H9 (cell line): ENCODE data around the gene PLEKHN1. TPM values are rescaled to one million over a fixed set of nuclear protein-coding genes. Genes with fewer than 3 reads are reported as not detected.

Source experiments
- DNase-seq: peaks from one replicate; pipeline ENCODE4 v3.0.0-alpha.2; 2017
- H2AFZ ChIP-seq: one replicate; pipeline ENCODE4 v1.6.1; 2013; ENCODE audit warnings: mild to moderate bottlenecking, low read length, control low read depth, moderate library complexity
- H2AK5ac ChIP-seq: 2 replicates; pipeline ENCODE4 v1.6.1; 2013; ENCODE audit warnings: low read length, control low read depth, mixed read lengths; ENCODE audit not compliant: insufficient read length
- H2BK120ac ChIP-seq: one replicate; pipeline ENCODE4 v1.6.1; 2013; ENCODE audit warnings: low read depth, mild to moderate bottlenecking, low read length, control low read depth, inconsistent platforms; ENCODE audit not compliant: poor library complexity, severe bottlenecking
- H2BK12ac ChIP-seq: 2 replicates; pipeline ENCODE4 v1.6.1; 2013; ENCODE audit warnings: low read length, control low read depth, mixed read lengths, low read depth; ENCODE audit not compliant: insufficient read length
- H2BK15ac ChIP-seq: 2 replicates; pipeline ENCODE4 v1.6.1; 2013; ENCODE audit warnings: low read depth, low read length, control low read depth
- H2BK20ac ChIP-seq: one replicate; pipeline ENCODE4 v1.6.1; 2013; ENCODE audit warnings: low read depth, mild to moderate bottlenecking, low read length, control low read depth, inconsistent platforms; ENCODE audit not compliant: poor library complexity, severe bottlenecking
- H2BK5ac ChIP-seq: 2 replicates; pipeline ENCODE4 v1.6.1; 2013; ENCODE audit warnings: low read length, control low read depth, mixed read lengths; ENCODE audit not compliant: insufficient read length
- H3K14ac ChIP-seq: 2 replicates; pipeline ENCODE4 v1.6.1; 2013; ENCODE audit warnings: low read length, control low read depth; ENCODE audit not compliant: insufficient read depth
- H3K18ac ChIP-seq: 2 replicates; pipeline ENCODE4 v1.6.1; 2013; ENCODE audit warnings: low read depth, mild to moderate bottlenecking, mixed read lengths, low read length, control low read depth; ENCODE audit not compliant: insufficient read length
- H3K23ac ChIP-seq: 2 replicates; pipeline ENCODE4 v1.6.1; 2013; ENCODE audit warnings: low read length, control low read depth, mixed read lengths, low read depth; ENCODE audit not compliant: insufficient read length
- H3K23me2 ChIP-seq: 2 replicates; pipeline ENCODE4 v1.6.1; 2013; ENCODE audit warnings: low read depth, mild to moderate bottlenecking, mixed read lengths, low read length, control low read depth; ENCODE audit not compliant: insufficient read length, poor library complexity, severe bottlenecking
- H3K27ac ChIP-seq: 2 replicates; pipeline ENCODE4 v1.5.1; 2013; ENCODE audit warnings: low read length, control low read depth, mixed read lengths, low read depth; ENCODE audit not compliant: insufficient read length
- H3K27me3 ChIP-seq: 2 replicates; pipeline ENCODE4 v1.6.1; 2013; ENCODE audit warnings: low read length, control low read depth, inconsistent platforms; ENCODE audit not compliant: insufficient read depth
- H3K4ac ChIP-seq: 2 replicates; pipeline ENCODE4 v1.6.1; 2013; ENCODE audit warnings: low read depth, mild to moderate bottlenecking, control low read depth, inconsistent platforms, low read length, moderate library complexity
- H3K4me1 ChIP-seq: 2 replicates; pipeline ENCODE4 v1.6.1; 2013; ENCODE audit warnings: low read length, control low read depth, inconsistent platforms; ENCODE audit not compliant: insufficient read depth
- H3K4me2 ChIP-seq: 2 replicates; pipeline ENCODE4 v1.6.1; 2013; ENCODE audit warnings: low read length, control low read depth, mixed read lengths; ENCODE audit not compliant: insufficient read length, insufficient read depth
- H3K56ac ChIP-seq: 2 replicates; pipeline ENCODE4 v1.6.1; 2013; ENCODE audit warnings: low read depth, mild to moderate bottlenecking, mixed read lengths, low read length, control low read depth; ENCODE audit not compliant: insufficient read length
- H3K79me1 ChIP-seq: 2 replicates; pipeline ENCODE4 v1.6.1; 2013; ENCODE audit warnings: low read depth, mild to moderate bottlenecking, moderate library complexity, low read length, control low read depth, inconsistent platforms; ENCODE audit not compliant: insufficient read depth, poor library complexity, severe bottlenecking
- H3K79me2 ChIP-seq: 2 replicates; pipeline ENCODE4 v1.6.1; 2013; ENCODE audit warnings: low read length, control low read depth, inconsistent platforms; ENCODE audit not compliant: insufficient read depth
- H3K9ac ChIP-seq: 2 replicates; pipeline ENCODE4 v1.6.1; 2013; ENCODE audit warnings: low read length, control low read depth, mixed read lengths; ENCODE audit not compliant: insufficient read length; ENCODE audit errors: extremely low read depth
- H3K9me3 ChIP-seq: one replicate; pipeline ENCODE4 v1.6.1; 2013; ENCODE audit warnings: low read depth, low read length, inconsistent platforms; ENCODE audit not compliant: control insufficient read depth
- H3T11ph ChIP-seq: one replicate; pipeline ENCODE4 v1.6.1; 2013; ENCODE audit warnings: mild to moderate bottlenecking, low read length, control low read depth, inconsistent platforms
- H4K20me1 ChIP-seq: one replicate; pipeline ENCODE4 v1.6.1; 2013; ENCODE audit not compliant: control insufficient read depth, insufficient read length, insufficient read depth
- H4K5ac ChIP-seq: 2 replicates; pipeline ENCODE4 v1.6.1; 2013; ENCODE audit warnings: low read depth, mild to moderate bottlenecking, mixed read lengths, low read length, control low read depth; ENCODE audit not compliant: insufficient read length
- H4K8ac ChIP-seq: replicated peaks from 2 replicates; pipeline ENCODE4 v1.6.1; 2013; ENCODE audit warnings: low read length, control low read depth, mixed read lengths, low read depth; ENCODE audit not compliant: insufficient read length
- H4K91ac ChIP-seq: 2 replicates; pipeline ENCODE4 v1.6.1; 2013; ENCODE audit warnings: low read depth, mild to moderate bottlenecking, moderate library complexity, mixed read lengths, low read length, control low read depth; ENCODE audit not compliant: insufficient read length
- H3K27ac Mint-ChIP-seq, 3 experiments: 2 replicates in 2 of 3; 3 replicates in 1 of 3; pipeline ENCODE4 v1.8.0; 2020 to 2021; ENCODE audit warnings: mixed read lengths in 3 of 3, mild to moderate bottlenecking in 1 of 3, moderate library complexity in 1 of 3
- H3K27me3 Mint-ChIP-seq: 2 replicates; pipeline ENCODE4 v1.8.0; 2021; ENCODE audit warnings: low read depth, mild to moderate bottlenecking, moderate library complexity, mixed read lengths
- H3K36me3 Mint-ChIP-seq, 3 experiments: 2 replicates in 2 of 3; 3 replicates in 1 of 3; pipeline ENCODE4 v1.8.0; 2020 to 2021; ENCODE audit warnings: low read depth in 3 of 3, mixed read lengths in 3 of 3; ENCODE audit not compliant: insufficient read depth in 1 of 3
- H3K4me1 Mint-ChIP-seq, 2 experiments: 2 replicates each; pipeline ENCODE4 v1.8.0; 2020; ENCODE audit warnings: mixed read lengths in 2 of 2
- H3K4me3 Mint-ChIP-seq, 2 experiments: 2 replicates in 1 of 2; 3 replicates in 1 of 2; pipeline ENCODE4 v1.8.0; 2020 to 2021; ENCODE audit warnings: mild to moderate bottlenecking in 2 of 2, mixed read lengths in 2 of 2, moderate library complexity in 1 of 2
- H3K9me3 Mint-ChIP-seq, 2 experiments: 2 replicates in 1 of 2; 3 replicates in 1 of 2; pipeline ENCODE4 v1.8.0; 2020; ENCODE audit warnings: mild to moderate bottlenecking in 2 of 2, mixed read lengths in 2 of 2, moderate library complexity in 1 of 2
- WGBS: extraction: QIAGEN DNeasy Blood & Tissue Kit; methylation state at CpG from one replicate; pipeline ENCODE4 v1.1.7; 2013; ENCODE audit warnings: missing lambda C conversion rate, low lambda C conversion rate, mixed read lengths; ENCODE audit not compliant: insufficient read length; ENCODE audit errors: extremely low coverage; 5-methylcytosine and 5-hydroxymethylcytosine counted together
- total RNA-seq: library from RNA; stranded (reverse); gene quantifications from 2 replicates; pipeline ENCODE4 v1.2.1, GENCODE V29; 2021
- TF ChIP-seq, protein P1 (sequence below): fragments of 200-600 bp; sonication (generic); conservative IDR thresholded peaks from 3 replicates; pipeline ENCODE4 v1.8.0; 2021; ENCODE audit warnings: antibody characterized with exemption, mild to moderate bottlenecking

PLEKHN1 gene
- total RNA-seq, 1 experiment from 2014 or later = 3.0 TPM

DNA sequence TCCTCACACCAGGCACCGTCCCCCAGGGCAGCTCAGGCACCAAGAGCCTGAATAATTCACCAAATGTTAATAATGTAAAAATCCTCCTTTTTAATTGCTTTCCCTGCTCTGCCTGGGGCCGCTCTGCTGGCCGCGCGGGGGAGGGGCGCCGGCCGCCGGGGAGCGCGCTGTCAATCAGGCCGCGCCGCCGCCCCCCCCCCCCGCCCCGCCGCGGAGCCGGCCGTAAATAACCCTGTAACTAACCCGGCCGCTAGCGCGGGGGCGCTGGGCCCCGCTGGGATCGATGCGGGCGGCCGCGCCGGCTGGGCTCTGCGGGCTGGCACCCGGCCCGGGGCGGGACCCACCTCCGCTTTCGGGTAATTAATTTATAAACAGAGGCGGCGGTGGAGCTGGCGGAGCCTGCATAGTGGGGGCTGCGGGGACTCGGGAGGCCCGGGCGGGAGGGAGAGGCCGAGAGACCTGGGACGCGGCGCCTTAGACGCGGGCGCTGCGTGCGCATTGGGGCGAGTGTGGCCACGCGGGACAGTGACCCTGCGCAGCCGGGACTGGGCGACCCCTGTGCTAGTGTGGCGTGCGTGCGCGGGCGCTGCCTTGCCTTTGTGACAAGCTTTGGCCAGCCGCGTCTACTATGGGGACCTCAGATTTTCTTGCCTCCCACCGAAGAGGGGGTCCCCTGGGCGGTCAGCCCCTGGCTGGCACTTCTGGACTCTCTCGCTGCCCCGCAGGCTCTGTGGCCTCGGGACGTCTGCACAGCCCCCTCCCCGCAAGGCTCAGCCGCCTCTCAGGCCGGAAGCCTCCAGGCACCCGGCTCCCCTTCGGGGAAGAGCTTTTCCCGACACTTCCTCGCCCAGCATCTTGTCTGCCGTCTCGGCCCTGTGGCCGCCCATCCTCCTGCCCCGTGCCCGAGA lies 25.9 kb upstream of the PLEKHN1 start:
- no peak overlapping the region for H2BK5ac ChIP-seq
- H3K79me1 ChIP-seq = no peaks in the 10 kb centered on the region
- H2AK5ac ChIP-seq = no peak overlapping the region
- Mint-ChIP-seq H3K4me1 (peaks cover 5 to 43% of the 10 kb centered on the region in 2 experiments), H3K9me3 (no peaks in the 10 kb centered on the region), H3K4me3 (peak overlapping the region; percentile 40 to 69), H3K27ac (no peak overlapping the region), H3K27me3 (peaks cover 68% of the 10 kb centered on the region), H3K36me3 (peaks cover under 1 to 13% (median 5%) of the 10 kb centered on the region in 3 experiments)
- WGBS = no CpG with 5 or more reads among the region's 86 CpGs
- H3K4me2 ChIP-seq = peak overlapping the region; percentile 36
- H4K8ac ChIP-seq = no peak overlapping the region
- no peak for DNase-seq
- no peaks in the 10 kb centered on the region for H4K20me1 ChIP-seq
- no peak overlapping the region for H3T11ph ChIP-seq
- H2BK120ac ChIP-seq = no peak overlapping the region
- H2BK12ac ChIP-seq = no peak overlapping the region
- H3K23ac ChIP-seq = no peak overlapping the region
- H3K9ac ChIP-seq = no peak overlapping the region
- no peak overlapping the region for H3K4ac ChIP-seq
- H2BK15ac ChIP-seq = no peak overlapping the region
- H2BK20ac ChIP-seq = no peak overlapping the region
- H3K18ac ChIP-seq = no peak overlapping the region
- no peak overlapping the region for H3K56ac ChIP-seq
- H3K14ac ChIP-seq = no peak overlapping the region
- H3K79me2 ChIP-seq = no peaks in the 10 kb centered on the region
- no peak overlapping the region for H4K91ac ChIP-seq
- peaks cover 45% of the 10 kb centered on the region for H3K27me3 ChIP-seq
- peaks cover 6% of the 10 kb centered on the region for H3K23me2 ChIP-seq
- TF ChIP-seq, protein P1, sequence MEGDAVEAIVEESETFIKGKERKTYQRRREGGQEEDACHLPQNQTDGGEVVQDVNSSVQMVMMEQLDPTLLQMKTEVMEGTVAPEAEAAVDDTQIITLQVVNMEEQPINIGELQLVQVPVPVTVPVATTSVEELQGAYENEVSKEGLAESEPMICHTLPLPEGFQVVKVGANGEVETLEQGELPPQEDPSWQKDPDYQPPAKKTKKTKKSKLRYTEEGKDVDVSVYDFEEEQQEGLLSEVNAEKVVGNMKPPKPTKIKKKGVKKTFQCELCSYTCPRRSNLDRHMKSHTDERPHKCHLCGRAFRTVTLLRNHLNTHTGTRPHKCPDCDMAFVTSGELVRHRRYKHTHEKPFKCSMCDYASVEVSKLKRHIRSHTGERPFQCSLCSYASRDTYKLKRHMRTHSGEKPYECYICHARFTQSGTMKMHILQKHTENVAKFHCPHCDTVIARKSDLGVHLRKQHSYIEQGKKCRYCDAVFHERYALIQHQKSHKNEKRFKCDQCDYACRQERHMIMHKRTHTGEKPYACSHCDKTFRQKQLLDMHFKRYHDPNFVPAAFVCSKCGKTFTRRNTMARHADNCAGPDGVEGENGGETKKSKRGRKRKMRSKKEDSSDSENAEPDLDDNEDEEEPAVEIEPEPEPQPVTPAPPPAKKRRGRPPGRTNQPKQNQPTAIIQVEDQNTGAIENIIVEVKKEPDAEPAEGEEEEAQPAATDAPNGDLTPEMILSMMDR = no peak
- no peak overlapping the region for H4K5ac ChIP-seq
- H2AFZ ChIP-seq = no peak overlapping the region
- H3K4me1 ChIP-seq = no peaks in the 10 kb centered on the region
- H3K9me3 ChIP-seq = no peaks in the 10 kb centered on the region
- H3K27ac ChIP-seq = no peak overlapping the region
